Kidney (tissue), 14 donors: Measurements from ENCODE around the gene CERS5. TPM values are rescaled to one million over a fixed set of nuclear protein-coding genes. Genes with fewer than 3 reads are reported as not detected.

ENCODE experiments used
- DNase-seq, 5 donors: peaks; one replicate each; pipeline ENCODE4 v3.0.0-alpha.2; 2013 to 2020
- FAIRE-seq: peaks from 2 replicates; lab custom pipeline; 2012; peaks lifted over from hg19 to GRCh38; lab: Jason Lieb, UNC
- H3K27ac ChIP-seq, 2 donors: one replicate each; pipeline ENCODE4 v1.7.0; 2013; ENCODE audit warnings: low read depth in 2 of 2, low read length in 2 of 2, inconsistent platforms in 1 of 2
- H3K27me3 ChIP-seq: one replicate; pipeline ENCODE4 v1.7.1; 2013; ENCODE audit warnings: low read length, inconsistent platforms; ENCODE audit not compliant: control insufficient read depth, insufficient read depth
- H3K36me3 ChIP-seq, 3 donors: one replicate each; pipeline versions ENCODE4 v1.7.0 to v1.7.1; 2013; ENCODE audit warnings: low read length in 3 of 3, control low read depth in 1 of 3, inconsistent platforms in 1 of 3; ENCODE audit not compliant: insufficient read depth in 3 of 3, control insufficient read depth in 2 of 3
- H3K4me1 ChIP-seq, 3 donors: one replicate each; pipeline versions ENCODE4 v1.7.0 to v1.7.1; 2013; ENCODE audit warnings: low read length in 3 of 3, inconsistent platforms in 1 of 3, low read depth in 1 of 3; ENCODE audit not compliant: control insufficient read depth in 2 of 3, insufficient read depth in 2 of 3
- H3K4me3 ChIP-seq, 3 donors: one replicate each; pipeline versions ENCODE4 v1.7.0 to v1.8.1; 2013; ENCODE audit warnings: low read length in 3 of 3, control low read depth in 1 of 3, inconsistent platforms in 1 of 3
- H3K9ac ChIP-seq, 3 donors: one replicate each; pipeline versions ENCODE4 v1.7.0 to v1.7.1; 2013; ENCODE audit warnings: low read length in 3 of 3, control low read depth in 1 of 3, inconsistent platforms in 1 of 3
- H3K9me3 ChIP-seq, 3 donors: one replicate each; pipeline versions ENCODE4 v1.7.0 to v1.7.1; 2013; ENCODE audit warnings: low read length in 3 of 3, control low read depth in 1 of 3, inconsistent platforms in 1 of 3; ENCODE audit not compliant: control insufficient read depth in 2 of 3, insufficient read depth in 1 of 3
- CTCF ChIP-seq: IDR thresholded peaks from 3 replicates; pipeline ENCODE4 v1.5.1; 2012; ENCODE audit warnings: mild to moderate bottlenecking, moderate library complexity, borderline replicate concordance; ENCODE audit not compliant: insufficient read depth; ENCODE audit errors: extremely low read depth
- intact Hi-C: fragments of 100-400 bp; cut with DNase I; formaldehyde crosslinking; loops from one replicate; pipeline ENCODE4 v1.11.1; 2022
- polyA plus RNA-seq: library from polyadenylated mRNA; stranded (reverse); fragments of 350-450 nt; fragmentation: Illumina TruSeq; extraction: RNeasy Lipid Tissue Mini Kit (QIAGEN cat#74804); gene quantifications from one replicate; pipeline ENCODE4 v1.2.3, GENCODE V29; 2014; ENCODE audit warnings: low read depth, low replicate concordance; ENCODE audit not compliant: insufficient read depth
- total RNA-seq: library from RNA; stranded (reverse); fragmentation: NEBNext Ultra II Directional; extraction: Animal tissue kit (Norgen Biotek cat#: 25700); gene quantifications from one replicate; pipeline ENCODE4 v1.2.1, GENCODE V29; 2021
- donor health status: control.
- donor health status: control.
- donor health status: control.
- donor health status: control.
- donor health status: control.
- donor health status: DM: yes; HTN: yes; CAD: no.
- donor health status: Normal renal cell carcinoma (clear cell type).

The CERS5 gene
- total and polyA plus RNA-seq, 2 donors from 2014 or later: 40.2 to 52.1 TPM

- no peak overlapping the region for H3K4me3 ChIP-seq
- H3K4me1 ChIP-seq: peaks cover 0 to 11% (median 10%) of the 10 kb centered on the region in 3 donors
- TF ChIP-seq CTCF: no peak
- DNase-seq: no peak
- no peak overlapping the region for H3K27ac ChIP-seq
- peaks cover 0 to 12% (median 10%) of the 10 kb centered on the region in 3 donors for H3K36me3 ChIP-seq
- intact Hi-C loops: no loop called here
- H3K9me3 ChIP-seq: no peaks in the 10 kb centered on the region
- H3K9ac ChIP-seq: no peak overlapping the region
- H3K27me3 ChIP-seq: no peaks in the 10 kb centered on the region
- FAIRE-seq: no peak
Measured at GRCh38 chr12:50182461-50182860, 15.3 kb upstream of the CERS5 start.

GRCh38 chr12:50181691-50182090 is 14.5 kb upstream of the CERS5 start:
- Histone ChIP-seq H3K4me3 (no peak overlapping the region), H3K27me3 (no peaks in the 10 kb centered on the region), H3K9ac (no peak overlapping the region), H3K4me1 (peaks cover 0 to 11% (median 9%) of the 10 kb centered on the region in 3 donors), H3K9me3 (no peaks in the 10 kb centered on the region), H3K27ac (no peak overlapping the region), H3K36me3 (peaks cover 0 to 16% (median 14%) of the 10 kb centered on the region in 3 donors)
- DNase-seq (no peak), FAIRE-seq (no peak)
- TF ChIP-seq CTCF: no peak
- intact Hi-C loops: no loop called here

GRCh38 chr12:50175716-50176026 is 8.5 kb upstream of the CERS5 start:
- DNase-seq (no peak), FAIRE-seq (no peak)
- Histone ChIP-seq H3K4me3 (no peak overlapping the region), H3K27ac (no peak overlapping the region), H3K36me3 (peaks cover 0 to 9% (median 6%) of the 10 kb centered on the region in 3 donors), H3K4me1 (no peaks in the 10 kb centered on the region), H3K27me3 (no peaks in the 10 kb centered on the region), H3K9ac (no peak overlapping the region), H3K9me3 (no peaks in the 10 kb centered on the region)
- TF ChIP-seq CTCF: no peak
- intact Hi-C loops: loop anchor here (10.0 kb wide), 1 partner anchor 101 kb away; no protein-coding TSS in a partner anchor
